ENCODE measurements around the gene PROM1. TPM values are rescaled to one million over a fixed set of nuclear protein-coding genes. Genes with fewer than 3 reads are reported as not detected.

Gene PROM1
- total and polyA plus RNA-seq, 2 of the 8 experiments (the other 6 are each of a cell fraction or from before 2014, with no cell fraction given): 36.0 to 59.7 TPM

- TF ChIP-seq HDAC6 (IDR thresholded peaks at IDR 0.05; ENCODE audit: low read depth, low read length) (no peak), SP2 (IDR thresholded peaks at IDR 0.05; ENCODE audit: low read length) (no peak), SIRT6 (IDR thresholded peaks at IDR 0.05; ENCODE audit: low read length) (no peak), RNF2 (IDR thresholded peaks at IDR 0.05; ENCODE audit: borderline replicate concordance, low read depth, low read length, missing control alignments, poor library complexity, severe bottlenecking) (no peak), HDAC2 (IDR thresholded peaks at IDR 0.05; ENCODE audit: borderline replicate concordance in 1 of 2, low read depth in 2 of 2, low read length in 2 of 2) (no peak), GTF2F1 (IDR thresholded peaks at IDR 0.05; ENCODE audit: borderline replicate concordance, low read depth, low read length) (no peak)
Measured at GRCh38 chr4:16027626-16028025, 56.2 kb downstream of the PROM1 start (continued).

Data from H1 (cell line).